H1 (cell line): ENCODE results near the gene TMEM269. TPM values are rescaled to one million over a fixed set of nuclear protein-coding genes. Genes with fewer than 3 reads are reported as not detected.

Experiments
- CTCF ChIA-PET: fragments of 300-600 bp; sonication (Branson Sonifier 250); formaldehyde crosslinking; loops from one replicate; lab custom pipeline; 2021; ENCODE audit not compliant: partially characterized antibody; lab: Charles Lee
- POLR2A ChIA-PET: fragments of 300-600 bp; sonication (Branson Sonifier 250); formaldehyde crosslinking; loops from one replicate; lab custom pipeline; 2021; ENCODE audit warnings: inconsistent platforms; ENCODE audit not compliant: partially characterized antibody; lab: Charles Lee
- DNase-seq, 2 experiments: peaks; one replicate each; pipeline versions ENCODE4 v3.0.0 to v3.0.0-alpha.2; 2010 to 2022; ENCODE audit warnings: low spot score in 2 of 2, low read depth in 1 of 2, mixed read lengths in 1 of 2
- FAIRE-seq: peaks from 2 replicates; lab custom pipeline; 2011; peaks lifted over from hg19 to GRCh38; lab: Jason Lieb, UNC
- H2AFZ ChIP-seq: 2 replicates; pipeline ENCODE4 v1.8.1; 2012; ENCODE audit warnings: low read length, inconsistent platforms
- H2AK5ac ChIP-seq: 2 replicates; pipeline ENCODE4 v1.6.1; 2013; ENCODE audit warnings: low read depth, low read length
- H2BK120ac ChIP-seq: replicated peaks from 2 replicates; pipeline ENCODE3; 2013; ENCODE audit warnings: low read depth, low read length, inconsistent platforms
- H2BK12ac ChIP-seq: 2 replicates; pipeline ENCODE4 v1.6.1; 2013; ENCODE audit warnings: low read depth, low read length
- H2BK15ac ChIP-seq: 2 replicates; pipeline ENCODE4 v1.6.1; 2013; ENCODE audit warnings: low read length
- H2BK20ac ChIP-seq: 2 replicates; pipeline ENCODE4 v1.6.1; 2013; ENCODE audit warnings: low read length
- H2BK5ac ChIP-seq: 2 replicates; pipeline ENCODE4 v1.6.1; 2013; ENCODE audit warnings: low read depth, low read length
- H3K14ac ChIP-seq: 2 replicates; pipeline ENCODE4 v1.6.1; 2013; ENCODE audit warnings: inconsistent platforms; ENCODE audit not compliant: insufficient read length
- H3K18ac ChIP-seq: 2 replicates; pipeline ENCODE4 v1.6.1; 2013; ENCODE audit warnings: low read length; ENCODE audit errors: extremely low read depth
- H3K23ac ChIP-seq: 2 replicates; pipeline ENCODE4 v1.6.1; 2013; ENCODE audit warnings: inconsistent platforms; ENCODE audit not compliant: insufficient read length
- H3K23me2 ChIP-seq: 2 replicates; pipeline ENCODE4 v1.6.1; 2013; ENCODE audit warnings: low read depth, low read length
- H3K27ac ChIP-seq: 2 replicates; pipeline ENCODE4 v1.6.1; 2011; ENCODE audit warnings: low read depth, low read length, inconsistent platforms
- H3K27me3 ChIP-seq, 4 experiments: replicated peaks in 1 of 4; 1 replicate in 1 of 4; 2 replicates in 3 of 4; pipeline versions ENCODE4 v1.6.1 to v1.8.1; 2011 to 2013; ENCODE audit warnings: low read length in 3 of 4, mild to moderate bottlenecking in 3 of 4, inconsistent platforms in 2 of 4, mixed read lengths in 2 of 4, moderate library complexity in 1 of 4; ENCODE audit not compliant: control insufficient read depth in 3 of 4, insufficient read depth in 3 of 4; ENCODE audit errors: extremely low read depth in 1 of 4
- H3K36me3 ChIP-seq, 4 experiments: 2 replicates each; pipeline versions ENCODE4 v1.6.1 to v1.8.1; 2011 to 2013; ENCODE audit warnings: mild to moderate bottlenecking in 4 of 4, low read length in 3 of 4, moderate library complexity in 2 of 4, control low read depth in 1 of 4, inconsistent platforms in 1 of 4; ENCODE audit not compliant: insufficient read depth in 4 of 4, control insufficient read depth in 2 of 4
- H3K4ac ChIP-seq: replicated peaks from 2 replicates; pipeline ENCODE3; 2013; ENCODE audit warnings: low read length, low read depth, mixed read lengths, inconsistent platforms; ENCODE audit not compliant: insufficient read length
- H3K4me1 ChIP-seq, 4 experiments: replicated peaks in 1 of 4; 1 replicate in 1 of 4; 2 replicates in 3 of 4; pipeline versions ENCODE4 v1.6.1 to v1.8.1; 2011 to 2013; ENCODE audit warnings: low read length in 3 of 4, inconsistent platforms in 2 of 4, mixed read lengths in 1 of 4; ENCODE audit not compliant: insufficient read depth in 4 of 4, control insufficient read depth in 3 of 4
- H3K4me2 ChIP-seq, 2 experiments: 2 replicates each; pipeline versions ENCODE4 v1.6.1 to v1.8.1; 2011 to 2013; ENCODE audit warnings: low read depth in 2 of 2, low read length in 2 of 2, control low read depth in 1 of 2, inconsistent platforms in 1 of 2, mild to moderate bottlenecking in 1 of 2; ENCODE audit not compliant: insufficient read depth in 1 of 2
- H3K4me3 ChIP-seq, 4 experiments: fragments of 200-600, 300-600 bp in 1 of 4; sonication (generic), shearing (Covaris generic), sonication (Bioruptor Twin) in 1 of 4; 2 replicates each; pipeline versions ENCODE4 v1.5.1 to v1.8.1; 2011 to 2016; ENCODE audit warnings: low read length in 4 of 4, low read depth in 3 of 4, control low read depth in 2 of 4, inconsistent platforms in 2 of 4, mild to moderate bottlenecking in 2 of 4, mixed read lengths in 1 of 4, moderate library complexity in 1 of 4; ENCODE audit not compliant: insufficient read depth in 2 of 4; ENCODE audit errors: extremely low read depth in 1 of 4
- H3K56ac ChIP-seq: replicated peaks from 2 replicates; pipeline ENCODE3; 2013; ENCODE audit warnings: low read depth, mild to moderate bottlenecking, mixed read lengths, low read length, inconsistent platforms; ENCODE audit not compliant: insufficient read length
- H3K79me1 ChIP-seq: 2 replicates; pipeline ENCODE4 v1.6.1; 2013; ENCODE audit warnings: low read depth, low read length, control low read depth
- H3K79me2 ChIP-seq, 2 experiments: 2 replicates each; pipeline versions ENCODE4 v1.6.1 to v1.8.1; 2012 to 2013; ENCODE audit warnings: low read length in 2 of 2, mild to moderate bottlenecking in 2 of 2, inconsistent platforms in 1 of 2; ENCODE audit not compliant: insufficient read depth in 2 of 2, control insufficient read depth in 1 of 2
- H3K9ac ChIP-seq, 4 experiments: replicated peaks in 1 of 4; 1 replicate in 1 of 4; 2 replicates in 3 of 4; pipeline versions ENCODE4 v1.6.1 to v1.8.1; 2011 to 2013; ENCODE audit warnings: low read depth in 3 of 4, low read length in 3 of 4, control low read depth in 2 of 4, mild to moderate bottlenecking in 2 of 4, moderate library complexity in 2 of 4, inconsistent platforms in 1 of 4; ENCODE audit errors: extremely low read depth in 1 of 4
- H3K9me3 ChIP-seq, 2 experiments: 2 replicates each; pipeline versions ENCODE4 v1.6.1 to v1.8.1; 2012 to 2013; ENCODE audit warnings: mild to moderate bottlenecking in 2 of 2, moderate library complexity in 2 of 2, control low read depth in 1 of 2, inconsistent platforms in 1 of 2, low read depth in 1 of 2, low read length in 1 of 2, mixed read lengths in 1 of 2; ENCODE audit not compliant: insufficient read depth in 2 of 2
- H4K20me1 ChIP-seq, 2 experiments: replicated peaks in 1 of 2; 2 replicates each; pipeline versions ENCODE3 to v1.8.1; 2011 to 2013; ENCODE audit warnings: inconsistent platforms in 2 of 2, low read length in 2 of 2, mild to moderate bottlenecking in 1 of 2; ENCODE audit not compliant: insufficient read depth in 2 of 2, control insufficient read depth in 1 of 2
- H4K5ac ChIP-seq: 2 replicates; pipeline ENCODE4 v1.6.1; 2013; ENCODE audit warnings: low read length, low read depth, mixed read lengths, inconsistent platforms; ENCODE audit not compliant: insufficient read length
- H4K8ac ChIP-seq: 2 replicates; pipeline ENCODE4 v1.8.0; 2013; ENCODE audit warnings: mild to moderate bottlenecking, moderate library complexity, low read length, inconsistent platforms; ENCODE audit not compliant: insufficient read depth; ENCODE audit errors: extremely low read depth
- H4K91ac ChIP-seq: replicated peaks from 2 replicates; pipeline ENCODE3; 2013; ENCODE audit warnings: low read length, mixed read lengths, inconsistent platforms; ENCODE audit not compliant: insufficient read length
- BRCA1 ChIP-seq: IDR thresholded peaks from 2 replicates; pipeline ENCODE4 v1.6.1; 2012; ENCODE audit warnings: low read depth, low read length, improper control_type of control experiment
- CBX5 ChIP-seq: fragments of 300-800, 300-1000 bp; sonication (generic); IDR thresholded peaks from 2 replicates; pipeline ENCODE4 v1.7.1; 2016; ENCODE audit warnings: antibody characterized with exemption, low read length, low read depth
- E2F6 ChIP-seq: IDR thresholded peaks from 2 replicates; pipeline ENCODE4 v1.6.1; 2012; ENCODE audit warnings: inconsistent platforms
- EZH2 ChIP-seq: fragments of 200-600 bp; sonication (generic); IDR thresholded peaks from 2 replicates; pipeline ENCODE4 v1.7.1; 2012; ENCODE audit warnings: low read depth, mild to moderate bottlenecking, moderate library complexity, low read length, inconsistent platforms; ENCODE audit not compliant: severe bottlenecking
- KDM1A ChIP-seq: fragments of 200-600, 300-600 bp; sonication (generic); IDR thresholded peaks from 2 replicates; pipeline ENCODE4 v1.7.1; 2016; ENCODE audit warnings: mild to moderate bottlenecking, low read length, borderline replicate concordance
- NANOG ChIP-seq: IDR thresholded peaks from 2 replicates; pipeline ENCODE4 v1.6.1; 2011; ENCODE audit warnings: low read length, low read depth, mild to moderate bottlenecking, inconsistent platforms; ENCODE audit not compliant: insufficient read depth, poor library complexity, severe bottlenecking
- RAD21 ChIP-seq, 2 experiments: IDR thresholded peaks in 1 of 2; conservative IDR thresholded peaks in 1 of 2; 2 replicates each; pipeline ENCODE4 v1.6.1; 2011; ENCODE audit warnings: low read depth in 2 of 2, low read length in 2 of 2, improper control_type of control experiment in 1 of 2, inconsistent platforms in 1 of 2, mild to moderate bottlenecking in 1 of 2, moderate library complexity in 1 of 2
- RXRA ChIP-seq: IDR thresholded peaks from 2 replicates; pipeline ENCODE4 v1.6.1; 2011; ENCODE audit warnings: low read depth, mild to moderate bottlenecking, low read length, moderate library complexity; ENCODE audit not compliant: insufficient read depth
- USF2 ChIP-seq: IDR thresholded peaks from 2 replicates; pipeline ENCODE4 v1.6.1; 2011; ENCODE audit warnings: low read length, improper control_type of control experiment
- WGBS, 2 experiments: shearing (Covaris generic) in 1 of 2; methylation state at CpG; one replicate each; pipeline versions ENCODE4 v1.1.6 to v1.1.7; 2013 to 2015; ENCODE audit warnings: low lambda C conversion rate in 2 of 2, mixed read lengths in 2 of 2, inconsistent platforms in 1 of 2, low coverage in 1 of 2, missing lambda C conversion rate in 1 of 2; ENCODE audit not compliant: insufficient replicate concordance in 2 of 2, insufficient coverage in 1 of 2, insufficient read length in 1 of 2; ENCODE audit errors: extremely low coverage in 1 of 2, missing lambda C conversion rate in 1 of 2; 5-methylcytosine and 5-hydroxymethylcytosine counted together
- polyA plus RNA-seq, 7 experiments: library from polyadenylated mRNA; depleted of rRNA in 3 of 7; stranded (reverse) in 5 of 7; unstranded in 2 of 7; fragments of >200 nt in 5 of 7; fragments of 200-250 nt in 2 of 7; gene quantifications; 1 replicate in 5 of 7; 2 replicates in 1 of 7; 4 replicates in 1 of 7; pipeline versions ENCODE4 v1.2.1 to v1.2.3, GENCODE V29; 2011 to 2013; ENCODE audit warnings: missing spikeins in 2 of 7, mixed read lengths in 2 of 7
- total RNA-seq: library from RNA; stranded (reverse); fragmentation: NEBNext Ultra II Directional; extraction: Animal tissue kit (Norgen Biotek cat#: 25700); gene quantifications from 2 replicates; pipeline ENCODE4 v1.2.1, GENCODE V29; 2021

Gene TMEM269
- total and polyA plus RNA-seq, 2 of the 8 experiments (the other 6 are each of a cell fraction or from before 2014, with no cell fraction given), result 0.14 to 0.35 TPM

- H3K56ac ChIP-seq, result no peak overlapping the region
- WGBS, 2 experiments, result 90% methylated on average over 2 of the region's 2 CpGs; no CpG with 5 or more reads in 1 of the 2 experiments
- peaks cover 12% of the 10 kb centered on the region for H3K23me2 ChIP-seq
- H4K8ac ChIP-seq, result no peak overlapping the region
- no peak overlapping the region for H2AFZ ChIP-seq
- no peak overlapping the region for H2BK15ac ChIP-seq
- peaks cover 0 to 8% of the 10 kb centered on the region in 2 experiments; a peak in 2 of 4 replicates for H3K9me3 ChIP-seq
- H3K79me2 ChIP-seq, result peaks cover 11 to 22% of the 10 kb centered on the region in 2 experiments; a peak in 3 of 4 replicates
- peaks cover 0 to 9% of the 10 kb centered on the region in 2 experiments for H4K20me1 ChIP-seq
- no peak overlapping the region for H2BK12ac ChIP-seq
- peaks cover 10 to 37% (median 24%) of the 10 kb centered on the region in 4 experiments; a peak in 6 of 8 replicates for H3K36me3 ChIP-seq
- no peak overlapping the region for H2BK5ac ChIP-seq
- H3K4me1 ChIP-seq, result peaks cover 2 to 9% (median 5%) of the 10 kb centered on the region in 4 experiments; a peak in 6 of 7 replicates
- ChIA-PET POLR2A (interaction anchor here (3.4 to 3.6 kb wide), 2 partner anchors 14 to 26 kb away, joined by 13 to 21 read pairs; no protein-coding TSS in a partner anchor), CTCF (interaction anchor here (1.0 to 1.5 kb wide), 5 partner anchors 18 to 72 kb away, joined by 3 to 5 read pairs (median 3); no protein-coding TSS in a partner anchor)
- no peak overlapping the region for H3K4ac ChIP-seq
- no peak overlapping the region for H2BK20ac ChIP-seq
- no peak overlapping the region for H2BK120ac ChIP-seq
- H3K9ac ChIP-seq, result no peak overlapping the region
- no peak overlapping the region for H3K23ac ChIP-seq
- no peak overlapping the region for H4K5ac ChIP-seq
- H3K18ac ChIP-seq, result no peak overlapping the region
- no peak overlapping the region for H4K91ac ChIP-seq
- no peak overlapping the region for H3K14ac ChIP-seq
- no peak overlapping the region; a peak in 1 of 4 replicates for H3K4me2 ChIP-seq
- H3K4me3 ChIP-seq, result no peak overlapping the region
- no peak overlapping the region for H3K27ac ChIP-seq
- no peaks in the 10 kb centered on the region for H3K27me3 ChIP-seq
- H2AK5ac ChIP-seq, result no peak overlapping the region
- H3K79me1 ChIP-seq, result peaks cover 10% of the 10 kb centered on the region
- no peak for DNase-seq
- FAIRE-seq, result no peak
- TF ChIP-seq RXRA (no peak), EZH2 (no peak), KDM1A (no peak), RAD21 (IDR thresholded peaks at IDR 0.05 in 1 of 2, conservative IDR thresholded peaks at IDR 0.05 in 1 of 2; ENCODE audit: low read depth in 2 of 2, low read length in 2 of 2) (no peak), CBX5 (no peak), E2F6 (no peak), USF2 (no peak), NANOG (no peak), BRCA1 (no peak)
Measured at GRCh38 chr1:42848823-42849537, 64.2 kb downstream of the TMEM269 start.
